Endothelial cell of umbilical vein (primary cell): ENCODE results near the gene SEPTIN10. TPM values are rescaled to one million over a fixed set of nuclear protein-coding genes. Genes with fewer than 3 reads are reported as not detected.

Experiments used
- BruUV-seq: library from RNA; stranded (reverse); fragments of 400-500 nt; replicated peaks from 2 replicates; lab custom pipeline; 2021; lab: Mats Ljungman, UMichigan
- CTCF ChIA-PET: fragments of 300-600, 350-600 bp; sonication (Branson Sonifier 250); formaldehyde crosslinking; loops from one replicate; lab custom pipeline; 2021; ENCODE audit warnings: antibody characterized with exemption, inconsistent platforms; lab: Charles Lee
- POLR2A ChIA-PET: fragments of 300-600, 350-600 bp; sonication (Branson Sonifier 250); formaldehyde crosslinking; loops from one replicate; lab custom pipeline; 2021; ENCODE audit warnings: antibody characterized with exemption, inconsistent platforms; lab: Charles Lee
- DNase-seq: peaks from one replicate; pipeline ENCODE4 v3.0.0-alpha.2; 2011; ENCODE audit warnings: low read depth, low spot score
- FAIRE-seq: peaks from 2 replicates; lab custom pipeline; 2011; peaks lifted over from hg19 to GRCh38; lab: Jason Lieb, UNC
- H2AFZ ChIP-seq: 2 replicates; pipeline ENCODE4 v1.6.0; 2012; ENCODE audit warnings: low read depth, low read length, control low read depth, inconsistent platforms
- H3K27ac ChIP-seq: 2 replicates; pipeline ENCODE4 v1.5.1; 2011; ENCODE audit warnings: low read depth, mild to moderate bottlenecking, control low read depth, low read length, moderate library complexity; ENCODE audit not compliant: insufficient read depth
- H3K27me3 ChIP-seq, 2 experiments: 2 replicates each; pipeline versions ENCODE4 v1.6.0 to v1.6.1; 2011; ENCODE audit warnings: low read length in 2 of 2, mixed read lengths in 1 of 2; ENCODE audit not compliant: control insufficient read depth in 2 of 2, insufficient read depth in 2 of 2
- H3K36me3 ChIP-seq, 2 experiments: 2 replicates in 1 of 2; 3 replicates in 1 of 2; pipeline ENCODE4 v1.5.1; 2011; ENCODE audit warnings: low read length in 2 of 2, mild to moderate bottlenecking in 1 of 2, moderate library complexity in 1 of 2; ENCODE audit not compliant: control insufficient read depth in 2 of 2, insufficient read depth in 2 of 2; ENCODE audit errors: extremely low read depth in 1 of 2
- H3K4me1 ChIP-seq: 3 replicates; pipeline ENCODE4 v1.5.1; 2011; ENCODE audit warnings: mild to moderate bottlenecking, low read length; ENCODE audit not compliant: control insufficient read depth, insufficient read depth; ENCODE audit errors: extremely low read depth
- H3K4me2 ChIP-seq: 2 replicates; pipeline ENCODE4 v1.6.1; 2011; ENCODE audit warnings: low read length, control low read depth, mixed read lengths; ENCODE audit not compliant: insufficient read depth
- H3K4me3 ChIP-seq, 3 experiments: fragments of 200-600 bp in 1 of 3; sonication (generic), shearing (Covaris generic) in 1 of 3; replicated peaks in 1 of 3; 2 replicates each; pipeline ENCODE4 v1.5.1; 2011 to 2016; ENCODE audit warnings: control low read depth in 3 of 3, low read length in 3 of 3, mild to moderate bottlenecking in 2 of 3, inconsistent platforms in 1 of 3, low read depth in 1 of 3, moderate library complexity in 1 of 3; ENCODE audit not compliant: insufficient read depth in 1 of 3
- H3K79me2 ChIP-seq: 2 replicates; pipeline ENCODE4 v1.6.0; 2012; ENCODE audit warnings: low read length, inconsistent platforms; ENCODE audit not compliant: control insufficient read depth, insufficient read depth
- H3K9ac ChIP-seq: replicated peaks from 2 replicates; pipeline ENCODE3; 2011; ENCODE audit warnings: low read length, control low read depth; ENCODE audit not compliant: insufficient read depth; ENCODE audit errors: extremely low read depth
- H3K9me1 ChIP-seq: replicated peaks from 3 replicates; pipeline ENCODE4 v1.6.0; 2011; ENCODE audit warnings: mild to moderate bottlenecking, low read length; ENCODE audit not compliant: control insufficient read depth, insufficient read depth; ENCODE audit errors: extremely low read depth
- H3K9me3 ChIP-seq: replicated peaks from 2 replicates; pipeline ENCODE4 v1.5.1; 2012; ENCODE audit warnings: low read length, inconsistent platforms; ENCODE audit not compliant: control insufficient read depth, insufficient read depth
- H4K20me1 ChIP-seq: replicated peaks from 2 replicates; pipeline ENCODE3; 2011; ENCODE audit warnings: mild to moderate bottlenecking, low read length; ENCODE audit not compliant: control insufficient read depth, insufficient read depth; ENCODE audit errors: extremely low read depth
- EZH2 ChIP-seq: IDR thresholded peaks from 2 replicates; pipeline ENCODE4 v1.6.1; 2012; ENCODE audit warnings: borderline replicate concordance, low read depth, mild to moderate bottlenecking, moderate library complexity, low read length, inconsistent platforms; ENCODE audit not compliant: severe bottlenecking
- FOS ChIP-seq: IDR thresholded peaks from 2 replicates; pipeline ENCODE4 v1.6.1; 2011; ENCODE audit warnings: mild to moderate bottlenecking, low read length, moderate library complexity, borderline replicate concordance; ENCODE audit not compliant: insufficient read depth
- GATA2 ChIP-seq: IDR thresholded peaks from 2 replicates; pipeline ENCODE4 v1.7.0; 2011; ENCODE audit warnings: low read depth, mild to moderate bottlenecking, moderate library complexity, mixed read lengths, low read length; ENCODE audit not compliant: insufficient read length, insufficient read depth
- JUN ChIP-seq: IDR thresholded peaks from 2 replicates; pipeline ENCODE4 v1.6.1; 2011; ENCODE audit warnings: borderline replicate concordance, low read depth; ENCODE audit not compliant: insufficient read length, insufficient read depth
- MAX ChIP-seq: IDR thresholded peaks from 2 replicates; pipeline ENCODE4 v1.6.1; 2011; ENCODE audit not compliant: insufficient read depth, insufficient read length
- MYC ChIP-seq: IDR thresholded peaks from one replicate; pipeline ENCODE4 v1.6.1; 2011; ENCODE audit warnings: mild to moderate bottlenecking, low read depth, low read length
- POLR2A ChIP-seq: IDR thresholded peaks from 2 replicates; pipeline ENCODE4 v1.6.1; 2012; ENCODE audit warnings: low read depth, mild to moderate bottlenecking, control low read depth, low read length
- POLR2AphosphoS5 ChIP-seq: IDR thresholded peaks from 2 replicates; pipeline ENCODE4 v1.6.1; 2012; ENCODE audit warnings: low read depth, mild to moderate bottlenecking, control low read depth, low read length, moderate library complexity; ENCODE audit not compliant: insufficient read depth
- dilution Hi-C: fragments of 300-500 bp; cut with MboI; formaldehyde crosslinking; loops from one replicate; pipeline ENCODE4 v1.15.0; 2019; ENCODE audit warnings: low sequenced_read_pairs; ENCODE audit not compliant: extremely low pct_ligation_motif_present
- intact Hi-C: fragments of 100-400 bp; cut with micrococcal nuclease; formaldehyde crosslinking; loops from one replicate; pipeline ENCODE4 v1.10.0; 2022
- polyA plus RNA-seq, 4 experiments: library from polyadenylated mRNA; depleted of rRNA in 3 of 4; stranded (reverse) in 3 of 4; unstranded in 1 of 4; fragments of >200 nt; gene quantifications; 2 replicates each; pipeline versions ENCODE4 v1.2.1 to v1.2.3, GENCODE V29; 2011 to 2012; ENCODE audit warnings: missing spikeins in 1 of 4
- total RNA-seq: library from RNA; stranded (reverse); gene quantifications from 2 replicates; pipeline ENCODE4 v1.2.3, GENCODE V29; 2021
- TF ChIP-seq, protein P1 (sequence below), 2 donors: IDR thresholded peaks; 1 replicate in 1 of 2; 2 replicates in 1 of 2; pipeline ENCODE4 v1.5.1; 2011; ENCODE audit warnings: low read length in 2 of 2, mild to moderate bottlenecking in 2 of 2, moderate library complexity in 2 of 2, control low read depth in 1 of 2, inconsistent platforms in 1 of 2, low read depth in 1 of 2; ENCODE audit not compliant: insufficient read depth in 1 of 2; ENCODE audit errors: extremely low read depth in 1 of 2

Gene SEPTIN10
- total and polyA plus RNA-seq, 2 donors (not counting 3 experiments of a cell fraction or from before 2014, with no cell fraction given) = 26.1 to 121 TPM

- dilution Hi-C loops (no loop called here), intact Hi-C loops (no loop called here)
These were observed 18.1 kb downstream of the SEPTIN10 start for GRCh38 chr2:109595644-109596043.

More at GRCh38 chr2:109595644-109596043, 18.1 kb downstream of the SEPTIN10 start:
- FAIRE-seq = no peak
- no TSS peak for BruUV-seq
- peaks cover 2 to 5% of the 10 kb centered on the region in 2 experiments for H3K36me3 ChIP-seq
- DNase-seq = no peak
- no peak overlapping the region for H3K27ac ChIP-seq
- no peaks in the 10 kb centered on the region for H3K9me3 ChIP-seq
- no peak overlapping the region for H2AFZ ChIP-seq
- H3K9ac ChIP-seq = no peak overlapping the region
- no peaks in the 10 kb centered on the region for H3K4me1 ChIP-seq
- CTCF ChIA-PET = no interaction called here
- peaks cover 76% of the 10 kb centered on the region for H3K79me2 ChIP-seq
- no peak overlapping the region for H3K4me2 ChIP-seq
- H3K9me1 ChIP-seq = no peaks in the 10 kb centered on the region
- POLR2A ChIA-PET = no interaction called here
- no peak for TF ChIP-seq EZH2
- no peak for TF ChIP-seq JUN
- no peak for TF ChIP-seq GATA2
- no peak for TF ChIP-seq FOS
- no peak for TF ChIP-seq MAX
- TF ChIP-seq MYC = no peak
- no peak for TF ChIP-seq POLR2AphosphoS5
- no peak for TF ChIP-seq POLR2A
- TF ChIP-seq, protein P1, sequence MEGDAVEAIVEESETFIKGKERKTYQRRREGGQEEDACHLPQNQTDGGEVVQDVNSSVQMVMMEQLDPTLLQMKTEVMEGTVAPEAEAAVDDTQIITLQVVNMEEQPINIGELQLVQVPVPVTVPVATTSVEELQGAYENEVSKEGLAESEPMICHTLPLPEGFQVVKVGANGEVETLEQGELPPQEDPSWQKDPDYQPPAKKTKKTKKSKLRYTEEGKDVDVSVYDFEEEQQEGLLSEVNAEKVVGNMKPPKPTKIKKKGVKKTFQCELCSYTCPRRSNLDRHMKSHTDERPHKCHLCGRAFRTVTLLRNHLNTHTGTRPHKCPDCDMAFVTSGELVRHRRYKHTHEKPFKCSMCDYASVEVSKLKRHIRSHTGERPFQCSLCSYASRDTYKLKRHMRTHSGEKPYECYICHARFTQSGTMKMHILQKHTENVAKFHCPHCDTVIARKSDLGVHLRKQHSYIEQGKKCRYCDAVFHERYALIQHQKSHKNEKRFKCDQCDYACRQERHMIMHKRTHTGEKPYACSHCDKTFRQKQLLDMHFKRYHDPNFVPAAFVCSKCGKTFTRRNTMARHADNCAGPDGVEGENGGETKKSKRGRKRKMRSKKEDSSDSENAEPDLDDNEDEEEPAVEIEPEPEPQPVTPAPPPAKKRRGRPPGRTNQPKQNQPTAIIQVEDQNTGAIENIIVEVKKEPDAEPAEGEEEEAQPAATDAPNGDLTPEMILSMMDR (IDR thresholded peaks at IDR 0.05; ENCODE audit: extremely low read depth in 1 of 2, insufficient read depth in 1 of 2, low read depth in 1 of 2, low read length in 2 of 2) = no peak
- H3K27me3 ChIP-seq = no peaks in the 10 kb centered on the region
- no peak overlapping the region for H3K4me3 ChIP-seq
- H4K20me1 ChIP-seq = peaks cover under 1% of the 10 kb centered on the region
